ENCODE results near the gene DUSP19. TPM values are rescaled to one million over a fixed set of nuclear protein-coding genes. Genes with fewer than 3 reads are reported as not detected.

DUSP19 gene
- total RNA-seq, 1 experiment from 2014 or later: 1.8 TPM

- no peak overlapping the region for H3K4me2 ChIP-seq (ENCODE audit: insufficient read depth, insufficient read length, low read length)
- H3K27ac ChIP-seq (ENCODE audit: insufficient read length, low read depth, low read length): no peak overlapping the region
- WGBS (ENCODE audit: extremely low coverage, insufficient read length, low lambda C conversion rate): no CpG with 5 or more reads among the region's 6 CpGs
- Mint-ChIP-seq H3K27me3 (ENCODE audit: low read depth) (no peaks in the 10 kb centered on the region), H3K9me3 (no peaks in the 10 kb centered on the region), H3K36me3 (ENCODE audit: insufficient read depth in 1 of 3, low read depth in 3 of 3) (peaks cover 0 to 2% (median 0%) of the 10 kb centered on the region in 3 experiments; a peak in 2 of 7 replicates), H3K4me1 (peaks cover 5% of the 10 kb centered on the region in 2 experiments; a peak in 3 of 4 replicates), H3K4me3 (no peak overlapping the region), H3K27ac (no peak overlapping the region)
- DNase-seq: no peak
- no peaks in the 10 kb centered on the region; the same call in 1 of the 2 replicates for H3K4me1 ChIP-seq (ENCODE audit: insufficient read depth, low read length)
- H2BK12ac ChIP-seq (ENCODE audit: insufficient read length, low read depth, low read length): no peak overlapping the region
- H3K56ac ChIP-seq (ENCODE audit: insufficient read length, low read depth, low read length): no peak overlapping the region
- TF ChIP-seq CTCF (conservative IDR thresholded peaks at IDR 0.05): no peak
- no peak overlapping the region for H2BK20ac ChIP-seq (ENCODE audit: low read depth, low read length, poor library complexity, severe bottlenecking)
- no peak overlapping the region for H3K18ac ChIP-seq (ENCODE audit: insufficient read length, low read depth, low read length)
- no peak overlapping the region for H3K23ac ChIP-seq (ENCODE audit: insufficient read length, low read depth, low read length)
- no peaks in the 10 kb centered on the region for H3K79me1 ChIP-seq (ENCODE audit: insufficient read depth, low read depth, low read length, poor library complexity, severe bottlenecking)
- no peak overlapping the region for H2BK120ac ChIP-seq (ENCODE audit: low read depth, low read length, poor library complexity, severe bottlenecking)
- no peak overlapping the region for H2BK5ac ChIP-seq (ENCODE audit: insufficient read length, low read length)
- H3K14ac ChIP-seq (ENCODE audit: insufficient read depth, low read length): no peak overlapping the region
- no peak overlapping the region for H2AK5ac ChIP-seq (ENCODE audit: insufficient read length, low read length)
- H3K27me3 ChIP-seq (ENCODE audit: insufficient read depth, low read length): no peaks in the 10 kb centered on the region
- H3K9me3 ChIP-seq (ENCODE audit: control insufficient read depth, low read depth, low read length): no peaks in the 10 kb centered on the region
- H2BK15ac ChIP-seq (ENCODE audit: low read depth, low read length): no peak overlapping the region
- no peak overlapping the region for H3K9ac ChIP-seq (ENCODE audit: extremely low read depth, insufficient read length, low read length)
- H3T11ph ChIP-seq (ENCODE audit: low read length): no peak overlapping the region
- H4K20me1 ChIP-seq (ENCODE audit: control insufficient read depth, insufficient read depth, insufficient read length): no peaks in the 10 kb centered on the region
- H3K23me2 ChIP-seq (ENCODE audit: insufficient read length, low read depth, low read length, poor library complexity, severe bottlenecking): no peaks in the 10 kb centered on the region
- no peak overlapping the region for H4K91ac ChIP-seq (ENCODE audit: insufficient read length, low read depth, low read length)
- H4K8ac ChIP-seq (replicated peaks; ENCODE audit: insufficient read length, low read depth, low read length): no peak overlapping the region
- no peak overlapping the region for H4K5ac ChIP-seq (ENCODE audit: insufficient read length, low read depth, low read length)
- no peak overlapping the region for H2AFZ ChIP-seq (ENCODE audit: low read length)
- no peaks in the 10 kb centered on the region for H3K79me2 ChIP-seq (ENCODE audit: insufficient read depth, low read length)
- H3K4ac ChIP-seq (ENCODE audit: low read depth, low read length): no peak overlapping the region
Observed at GRCh38 chr2:183089192-183089851, 10.8 kb downstream of the DUSP19 start.
